HCT116 (cell line): ENCODE results near the gene LTBP1. TPM values are rescaled to one million over a fixed set of nuclear protein-coding genes. Genes with fewer than 3 reads are reported as not detected.

ENCODE experiments used
- ATAC-seq: fragments of 200-7000 bp; cut with Tn5 transposase; 2 replicates; pipeline ENCODE4 v1.9.1; 2020; ENCODE audit warnings: mild to moderate bottlenecking, moderate library complexity
- BruUV-seq: library from RNA; stranded (reverse); fragments of 400-500 nt; replicated peaks from 2 replicates; lab custom pipeline; 2021; lab: Mats Ljungman, UMichigan
- CTCF ChIA-PET: fragments of 300-600 bp; sonication (Branson Sonifier 250); formaldehyde crosslinking; loops from one replicate; lab custom pipeline; 2021; ENCODE audit warnings: antibody characterized with exemption; lab: Charles Lee
- POLR2A ChIA-PET: fragments of 300-600, 350-600 bp; sonication (Branson Sonifier 250); formaldehyde crosslinking; loops from one replicate; lab custom pipeline; 2021; ENCODE audit warnings: antibody characterized with exemption; lab: Charles Lee
- RAD21 ChIA-PET, 2 experiments: fragments of 300-600 bp; sonication (Branson Sonifier 250); formaldehyde crosslinking; loops; one replicate each; lab custom pipeline; 2023; ENCODE audit warnings: low total read pairs in 2 of 2; ENCODE audit not compliant: uncharacterized antibody in 2 of 2, unreplicated experiment in 2 of 2, low non-redundant PET in 1 of 2; lab: Charles Lee
- DNase-seq: peaks from one replicate; pipeline ENCODE4 v3.0.0-alpha.2; 2010; ENCODE audit warnings: low read depth, low spot score
- H2AFZ ChIP-seq: fragments of 200-600 bp; shearing (Covaris generic), sonication (generic); 2 replicates; pipeline ENCODE4 v1.6.1; 2017; ENCODE audit warnings: low read depth, mixed run types, mixed read lengths, antibody characterized with exemption, low read length; ENCODE audit not compliant: poor library complexity, severe bottlenecking
- H3K27ac ChIP-seq: 2 replicates; pipeline ENCODE4 v1.5.1; 2012; ENCODE audit warnings: low read depth, low read length
- H3K27me3 ChIP-seq: fragments of 200-600 bp; sonication (generic); 2 replicates; pipeline ENCODE4 v1.6.1; 2016; ENCODE audit warnings: mixed run types, low read length, mixed read lengths; ENCODE audit not compliant: insufficient read depth
- H3K36me3 ChIP-seq, 2 experiments: fragments of 200-500 bp in 1 of 2; fragments of 200-600 bp in 1 of 2; sonication (Bioruptor generic) in 1 of 2; sonication (generic) in 1 of 2; 2 replicates each; pipeline versions ENCODE4 v1.5.1 to v1.6.1; 2014 to 2016; ENCODE audit warnings: low read length in 2 of 2, inconsistent platforms in 1 of 2, mixed read lengths in 1 of 2, mixed run types in 1 of 2; ENCODE audit not compliant: insufficient read depth in 2 of 2, control insufficient read depth in 1 of 2
- H3K4me1 ChIP-seq, 2 experiments: fragments of 200-600 bp in 1 of 2; sonication (generic) in 1 of 2; 2 replicates each; pipeline versions ENCODE4 v1.5.1 to v1.6.1; 2012 to 2017; ENCODE audit warnings: low read length in 2 of 2, inconsistent platforms in 1 of 2, mild to moderate bottlenecking in 1 of 2, mixed read lengths in 1 of 2, mixed run types in 1 of 2, moderate library complexity in 1 of 2; ENCODE audit not compliant: insufficient read depth in 2 of 2, control insufficient read depth in 1 of 2
- H3K4me2 ChIP-seq: fragments of 200-600 bp; sonication (generic); 2 replicates; pipeline ENCODE4 v1.6.1; 2017; ENCODE audit warnings: mixed run types, low read length, mixed read lengths
- H3K4me3 ChIP-seq, 2 experiments: fragments of 200-600 bp in 1 of 2; sonication (generic) in 1 of 2; replicated peaks in 1 of 2; 2 replicates each; pipeline ENCODE4 v1.5.1; 2011 to 2016; ENCODE audit warnings: low read length in 2 of 2, control low read depth in 1 of 2, low read depth in 1 of 2, mild to moderate bottlenecking in 1 of 2, mixed read lengths in 1 of 2, mixed run types in 1 of 2
- H3K79me2 ChIP-seq: fragments of 200-600 bp; sonication (generic); 2 replicates; pipeline ENCODE4 v1.6.1; 2017; ENCODE audit warnings: mild to moderate bottlenecking, mixed run types, low read length, moderate library complexity, mixed read lengths; ENCODE audit not compliant: insufficient read depth
- H3K9ac ChIP-seq: fragments of 200-600 bp; sonication (generic); 2 replicates; pipeline ENCODE4 v1.6.1; 2016; ENCODE audit warnings: low read length, mixed read lengths
- H3K9me2 ChIP-seq: fragments of 200-600 bp; sonication (generic), shearing (Covaris generic); 2 replicates; pipeline ENCODE4 v1.6.1; 2017; ENCODE audit warnings: mixed run types, mild to moderate bottlenecking, moderate library complexity; ENCODE audit not compliant: insufficient read depth
- H3K9me3 ChIP-seq, 2 experiments: fragments of 200-500 bp in 1 of 2; fragments of 200-600 bp in 1 of 2; sonication (Bioruptor generic) in 1 of 2; sonication (generic) in 1 of 2; 2 replicates each; pipeline ENCODE4 v1.6.1; 2014 to 2017; ENCODE audit warnings: low read length in 2 of 2, mixed read lengths in 2 of 2, inconsistent platforms in 1 of 2, low read depth in 1 of 2, mild to moderate bottlenecking in 1 of 2, mixed run types in 1 of 2, moderate library complexity in 1 of 2; ENCODE audit not compliant: control insufficient read depth in 1 of 2, insufficient read depth in 1 of 2
- H4K20me1 ChIP-seq: fragments of 200-600 bp; sonication (generic), shearing (Covaris generic); 2 replicates; pipeline ENCODE4 v1.6.1; 2017; ENCODE audit warnings: mixed run types, mild to moderate bottlenecking, moderate library complexity; ENCODE audit not compliant: insufficient read depth
- EGR1 ChIP-seq: IDR thresholded peaks from 2 replicates; pipeline ENCODE4 v1.6.1; 2012; ENCODE audit warnings: low read depth
- EZH2 ChIP-seq: fragments of 200-600 bp; sonication (generic); IDR thresholded peaks from 2 replicates; pipeline ENCODE4 v1.6.1; 2017; ENCODE audit warnings: antibody characterized with exemption, mixed run types
- POLR2A ChIP-seq: IDR thresholded peaks from 2 replicates; pipeline ENCODE4 v1.7.0; 2011; ENCODE audit warnings: borderline replicate concordance; ENCODE audit not compliant: insufficient read depth, insufficient read length; ENCODE audit errors: extremely low read depth
- POLR2AphosphoS5 ChIP-seq: IDR thresholded peaks from 2 replicates; pipeline ENCODE4 v1.6.1; 2011; ENCODE audit warnings: mild to moderate bottlenecking, low read depth, low read length, moderate library complexity
- intact Hi-C: fragments of 100-400 bp; cut with micrococcal nuclease; formaldehyde crosslinking; loops from 2 replicates; pipeline ENCODE4 v1.10.0; 2022
- total RNA-seq: library from RNA; stranded (reverse); gene quantifications from one replicate; pipeline ENCODE4 v1.2.1, GENCODE V29; 2021; ENCODE audit not compliant: unreplicated experiment

Gene LTBP1
- total RNA-seq, 1 experiment from 2014 or later, result 5.1 TPM

DNA sequence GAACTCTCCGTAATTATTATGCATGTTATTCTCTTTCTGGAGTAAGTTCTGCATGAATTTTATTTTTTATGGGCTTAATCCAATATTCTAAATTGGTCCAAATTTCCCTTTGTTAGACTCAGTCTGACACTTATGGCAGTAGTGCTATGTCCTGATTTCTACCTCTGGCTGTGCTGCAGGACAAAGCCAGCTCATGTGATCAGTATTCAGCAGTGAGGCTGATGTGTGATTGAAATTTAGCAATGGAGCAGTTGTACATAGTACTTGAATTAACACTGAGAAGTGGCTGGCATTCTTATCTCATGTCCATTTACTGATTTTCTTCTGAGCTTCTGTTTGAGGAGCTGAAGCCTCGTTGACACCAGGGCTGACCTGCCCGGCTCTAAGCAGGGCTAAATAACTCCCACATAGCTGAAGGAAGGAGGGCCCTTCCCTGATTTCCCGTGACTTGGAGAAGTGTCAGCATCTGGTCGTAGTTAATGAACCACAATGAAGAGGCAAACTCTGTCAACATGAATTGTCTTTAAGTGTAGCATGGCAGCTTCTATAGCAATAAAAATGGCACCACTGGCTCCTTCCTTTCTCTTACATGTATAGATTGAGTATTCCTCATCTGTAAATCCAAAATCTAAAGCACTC lies 370.7 kb downstream of the LTBP1 start:
- ChIA-PET CTCF (no interaction called here), RAD21 (no interaction called here), POLR2A (no interaction called here)
- no peaks in the 10 kb centered on the region for H3K9me3 ChIP-seq
- TF ChIP-seq POLR2AphosphoS5, result no peak
- H3K36me3 ChIP-seq, result no peaks in the 10 kb centered on the region
- no peaks in the 10 kb centered on the region for H3K79me2 ChIP-seq
- no peak overlapping the region for H3K4me3 ChIP-seq
- DNase-seq (no peak), ATAC-seq (no peak)
- no peak overlapping the region for H3K27ac ChIP-seq
- no peaks in the 10 kb centered on the region for H3K4me1 ChIP-seq
- no peak overlapping the region for H3K9ac ChIP-seq
- no peaks in the 10 kb centered on the region for H4K20me1 ChIP-seq
- intact Hi-C loops, result no loop called here
- no peak overlapping the region for H2AFZ ChIP-seq
- no TSS peak for BruUV-seq
- no peak overlapping the region for H3K4me2 ChIP-seq
- H3K9me2 ChIP-seq, result no peaks in the 10 kb centered on the region
- no peaks in the 10 kb centered on the region for H3K27me3 ChIP-seq

DNA sequence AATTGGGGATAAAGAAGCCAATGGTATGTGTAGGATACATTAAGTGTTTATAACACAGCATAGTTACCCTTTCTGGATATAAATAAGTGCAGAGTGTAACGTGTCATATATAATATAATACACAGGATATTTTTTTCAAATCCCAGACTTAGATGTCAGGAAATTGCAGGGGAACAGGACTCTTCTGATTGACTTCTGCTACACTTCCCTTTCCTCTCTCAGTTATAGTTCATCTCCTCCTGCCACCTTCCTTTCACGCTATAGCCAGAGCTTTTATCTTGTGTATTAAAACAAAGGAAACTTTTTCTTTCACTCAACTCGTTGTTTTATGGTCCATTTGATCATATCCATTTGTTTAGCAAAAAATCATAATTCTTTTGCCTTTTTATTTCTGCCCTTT lies 371.7 kb downstream of the LTBP1 start:
- H3K9ac ChIP-seq, result no peak overlapping the region
- no peak for TF ChIP-seq EZH2
- no peak for TF ChIP-seq EGR1
- no peak for TF ChIP-seq POLR2A
- TF ChIP-seq, all 23 proteins: peak for 0
- Histone ChIP-seq H3K27me3 (no peaks in the 10 kb centered on the region), H3K79me2 (no peaks in the 10 kb centered on the region), H3K4me1 (no peaks in the 10 kb centered on the region), H3K4me3 (no peak overlapping the region), H3K4me2 (no peak overlapping the region), H2AFZ (no peak overlapping the region), H3K9me3 (no peaks in the 10 kb centered on the region), H3K36me3 (no peaks in the 10 kb centered on the region), H4K20me1 (no peaks in the 10 kb centered on the region), H3K27ac (no peak overlapping the region), H3K9me2 (no peaks in the 10 kb centered on the region)
- ChIA-PET CTCF (no interaction called here), RAD21 (no interaction called here), POLR2A (no interaction called here)
- intact Hi-C loops, result no loop called here
- DNase-seq, result no peak
- no TSS peak for BruUV-seq
- no peak for ATAC-seq
